ENCODE data around the gene OXER1.

GRCh38 chr2:42755191-42755880, 8.6 kb downstream of the OXER1 start:
- TF ChIP-seq CTCF (IDR thresholded peaks at IDR 0.05) (no peak), POLR2A (IDR thresholded peaks at IDR 0.05) (no peak)

Data from lower leg skin (tissue), 3 donors.